Measurements from ENCODE around the gene CD93. TPM values are rescaled to one million over a fixed set of nuclear protein-coding genes. Genes with fewer than 3 reads are reported as not detected.

Gene CD93
- total RNA-seq, 2 donors from 2014 or later: 13.9 to 31.1 TPM

- H3K4me3 ChIP-seq: no peak overlapping the region
- TF ChIP-seq POLR2AphosphoS5 (IDR thresholded peaks at IDR 0.05) (no peak), CTCF (IDR thresholded peaks at IDR 0.05) (no peak), POLR2A (IDR thresholded peaks at IDR 0.05) (no peak)
- H3K27ac ChIP-seq: no peak overlapping the region
- no peaks in the 10 kb centered on the region for H3K36me3 ChIP-seq
- 71% methylated on average over 10 of the region's 10 CpGs for WGBS
- H3K9me3 ChIP-seq: no peaks in the 10 kb centered on the region
- intact Hi-C loops (cut with DNase I): no loop called here
- no peaks in the 10 kb centered on the region for H3K27me3 ChIP-seq (replicated peaks; ENCODE audit: insufficient read depth)
- DNase-seq (ENCODE audit: low spot score): no peak
- no peaks in the 10 kb centered on the region for H3K4me1 ChIP-seq (replicated peaks)
Measured at GRCh38 chr20:23123886-23124285, 37.8 kb upstream of the CD93 start.

GRCh38 chr20:23122796-23123655, 36.9 kb upstream of the CD93 start:
- H3K9me3 ChIP-seq: no peaks in the 10 kb centered on the region
- no peak overlapping the region for H3K4me3 ChIP-seq
- H3K27ac ChIP-seq: no peak overlapping the region
- H3K36me3 ChIP-seq: no peaks in the 10 kb centered on the region
- DNase-seq (ENCODE audit: low spot score): no peak
- no peaks in the 10 kb centered on the region for H3K27me3 ChIP-seq (replicated peaks; ENCODE audit: insufficient read depth)
- WGBS: 92% methylated on average over 18 of the region's 18 CpGs
- no peaks in the 10 kb centered on the region for H3K4me1 ChIP-seq (replicated peaks)
- intact Hi-C loops (cut with DNase I): no loop called here
- no peak for TF ChIP-seq POLR2A (IDR thresholded peaks at IDR 0.05)
- no peak for TF ChIP-seq POLR2AphosphoS5 (IDR thresholded peaks at IDR 0.05)
- no peak for TF ChIP-seq CTCF (IDR thresholded peaks at IDR 0.05)

GRCh38 chr20:23122321-23122720, 36.2 kb upstream of the CD93 start:
- no peaks in the 10 kb centered on the region for H3K9me3 ChIP-seq
- no peak for DNase-seq (ENCODE audit: low spot score)
- TF ChIP-seq CTCF (IDR thresholded peaks at IDR 0.05) (no peak), POLR2A (IDR thresholded peaks at IDR 0.05) (no peak), POLR2AphosphoS5 (IDR thresholded peaks at IDR 0.05) (no peak)
- H3K27ac ChIP-seq: no peak overlapping the region
- 97% methylated on average over 6 of the region's 9 CpGs for WGBS
- no peak overlapping the region for H3K4me3 ChIP-seq
- no peaks in the 10 kb centered on the region for H3K4me1 ChIP-seq (replicated peaks)
- H3K36me3 ChIP-seq: no peaks in the 10 kb centered on the region
- H3K27me3 ChIP-seq (replicated peaks; ENCODE audit: insufficient read depth): no peaks in the 10 kb centered on the region
- intact Hi-C loops (cut with DNase I): no loop called here

GRCh38 chr20:23121751-23122320, 35.7 kb upstream of the CD93 start:
- WGBS: 81% methylated on average over 8 of the region's 9 CpGs
- intact Hi-C loops (cut with DNase I): no loop called here
- H3K4me3 ChIP-seq: no peak overlapping the region
- H3K36me3 ChIP-seq: no peaks in the 10 kb centered on the region
- no peaks in the 10 kb centered on the region for H3K27me3 ChIP-seq (replicated peaks; ENCODE audit: insufficient read depth)
- H3K4me1 ChIP-seq (replicated peaks): no peaks in the 10 kb centered on the region
- TF ChIP-seq POLR2A (IDR thresholded peaks at IDR 0.05) (no peak), POLR2AphosphoS5 (IDR thresholded peaks at IDR 0.05) (no peak), CTCF (IDR thresholded peaks at IDR 0.05) (no peak)
- H3K9me3 ChIP-seq: no peaks in the 10 kb centered on the region
- no peak for DNase-seq (ENCODE audit: low spot score)
- no peak overlapping the region for H3K27ac ChIP-seq
